Measurements from ENCODE around the gene SGCD. TPM values are rescaled to one million over a fixed set of nuclear protein-coding genes. Genes with fewer than 3 reads are reported as not detected.

SGCD gene
- total RNA-seq, 2 experiments from 2014 or later, result not detected

DNA sequence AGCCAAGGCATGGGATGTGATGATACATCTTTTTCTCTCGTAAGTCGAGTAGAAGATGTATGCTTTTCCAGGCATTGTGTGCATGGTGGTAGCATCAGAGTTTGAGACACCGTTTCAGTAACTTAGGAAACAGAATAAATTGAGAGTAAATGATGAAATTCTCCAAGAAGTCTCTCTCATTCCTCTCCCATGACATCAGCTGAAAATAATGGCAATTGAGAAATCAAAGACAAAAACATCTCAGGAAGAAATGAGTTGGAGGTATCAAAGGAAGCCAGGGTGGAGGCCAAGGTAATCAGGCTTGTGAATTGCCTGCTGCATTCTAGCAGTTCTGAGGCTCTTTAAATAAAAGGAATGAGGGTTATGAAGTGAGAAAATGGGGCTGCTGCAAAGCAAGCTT lies 53.9 kb downstream of the SGCD start:
- Histone ChIP-seq H3K9me3 (ENCODE audit: control insufficient read depth in 1 of 2, insufficient read depth in 1 of 2, low read length in 2 of 2) (no peaks in the 10 kb centered on the region), H3K27me3 (ENCODE audit: control insufficient read depth in 1 of 2, insufficient read depth in 2 of 2, low read length in 2 of 2) (no peaks in the 10 kb centered on the region), H3K27ac (ENCODE audit: low read depth in 1 of 2, low read length in 2 of 2) (no peak overlapping the region), H3K4me3 (ENCODE audit: low read length) (no peak overlapping the region), H3K4me1 (ENCODE audit: insufficient read depth, low read length) (no peaks in the 10 kb centered on the region), H3K36me3 (ENCODE audit: insufficient read depth, low read length) (no peaks in the 10 kb centered on the region)
- POLR2A ChIA-PET, result no interaction called here
- DNase-seq (no peak), ATAC-seq (ENCODE audit: poor library complexity) (no peak)
- CTCF ChIA-PET, result no interaction called here
- Mint-ChIP-seq H3K9me3 (no peaks in the 10 kb centered on the region), H3K27ac (no peak overlapping the region), H3K27me3 (peaks cover 10% of the 10 kb centered on the region), H3K36me3 (ENCODE audit: low read depth) (no peaks in the 10 kb centered on the region), H3K4me3 (no peak overlapping the region), H3K4me1 (ENCODE audit: low read depth) (no peaks in the 10 kb centered on the region)
- intact Hi-C loops (cut with DNase I, micrococcal nuclease), result no loop called here
- TF ChIP-seq, protein P1, sequence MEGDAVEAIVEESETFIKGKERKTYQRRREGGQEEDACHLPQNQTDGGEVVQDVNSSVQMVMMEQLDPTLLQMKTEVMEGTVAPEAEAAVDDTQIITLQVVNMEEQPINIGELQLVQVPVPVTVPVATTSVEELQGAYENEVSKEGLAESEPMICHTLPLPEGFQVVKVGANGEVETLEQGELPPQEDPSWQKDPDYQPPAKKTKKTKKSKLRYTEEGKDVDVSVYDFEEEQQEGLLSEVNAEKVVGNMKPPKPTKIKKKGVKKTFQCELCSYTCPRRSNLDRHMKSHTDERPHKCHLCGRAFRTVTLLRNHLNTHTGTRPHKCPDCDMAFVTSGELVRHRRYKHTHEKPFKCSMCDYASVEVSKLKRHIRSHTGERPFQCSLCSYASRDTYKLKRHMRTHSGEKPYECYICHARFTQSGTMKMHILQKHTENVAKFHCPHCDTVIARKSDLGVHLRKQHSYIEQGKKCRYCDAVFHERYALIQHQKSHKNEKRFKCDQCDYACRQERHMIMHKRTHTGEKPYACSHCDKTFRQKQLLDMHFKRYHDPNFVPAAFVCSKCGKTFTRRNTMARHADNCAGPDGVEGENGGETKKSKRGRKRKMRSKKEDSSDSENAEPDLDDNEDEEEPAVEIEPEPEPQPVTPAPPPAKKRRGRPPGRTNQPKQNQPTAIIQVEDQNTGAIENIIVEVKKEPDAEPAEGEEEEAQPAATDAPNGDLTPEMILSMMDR (IDR thresholded peaks at IDR 0.05), result no peak

DNA sequence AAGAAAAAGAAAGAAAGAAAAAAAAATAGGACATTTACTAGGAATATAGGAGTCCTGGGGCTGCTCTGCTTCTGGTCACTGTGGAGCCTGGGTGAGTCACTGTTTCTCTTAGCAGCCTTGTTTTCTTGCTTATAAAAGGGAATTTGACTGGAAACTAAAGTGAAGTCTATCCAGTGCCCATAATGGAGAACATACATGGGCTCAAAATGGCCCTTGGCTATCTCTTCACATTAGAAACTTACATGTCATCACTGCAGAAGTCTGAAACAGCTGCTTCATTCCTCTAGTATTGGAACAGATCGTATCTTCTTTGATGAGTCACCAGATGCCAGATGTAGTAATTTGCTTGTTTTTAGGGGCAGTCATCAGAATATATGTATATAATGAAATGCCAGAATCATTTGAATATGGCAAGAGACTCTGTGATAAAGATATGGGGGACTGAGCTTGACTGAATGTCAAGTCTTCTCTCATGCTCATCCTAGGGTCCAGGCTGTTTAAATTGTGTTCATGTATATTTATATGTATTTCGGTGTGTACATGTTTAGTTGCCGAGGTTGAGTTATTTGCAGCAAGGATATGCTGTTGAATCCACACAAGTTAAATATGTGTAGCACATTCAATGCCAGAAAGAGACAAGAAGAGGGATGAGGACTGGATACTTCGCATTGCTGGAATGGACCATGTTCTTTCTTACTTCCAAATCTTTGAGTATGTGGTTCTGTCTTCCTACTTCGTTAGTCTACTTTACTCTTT lies 56.7 kb downstream of the SGCD start:
- intact Hi-C loops (cut with DNase I, micrococcal nuclease), result no loop called here
- Histone ChIP-seq H3K9me3 (ENCODE audit: control insufficient read depth in 1 of 2, insufficient read depth in 1 of 2, low read length in 2 of 2) (no peaks in the 10 kb centered on the region), H3K27me3 (ENCODE audit: control insufficient read depth in 1 of 2, insufficient read depth in 2 of 2, low read length in 2 of 2) (no peaks in the 10 kb centered on the region), H3K36me3 (ENCODE audit: insufficient read depth, low read length) (no peaks in the 10 kb centered on the region), H3K4me1 (ENCODE audit: insufficient read depth, low read length) (no peaks in the 10 kb centered on the region), H3K27ac (ENCODE audit: low read depth in 1 of 2, low read length in 2 of 2) (no peak overlapping the region), H3K4me3 (ENCODE audit: low read length) (no peak overlapping the region)
- Mint-ChIP-seq H3K9me3 (no peaks in the 10 kb centered on the region), H3K27me3 (peaks cover 6% of the 10 kb centered on the region), H3K36me3 (ENCODE audit: low read depth) (no peaks in the 10 kb centered on the region), H3K4me1 (ENCODE audit: low read depth) (no peaks in the 10 kb centered on the region), H3K4me3 (no peak overlapping the region), H3K27ac (no peak overlapping the region)
- ATAC-seq (ENCODE audit: poor library complexity), result no peak
- CTCF ChIA-PET, result no interaction called here
- DNase-seq, result no peak
- POLR2A ChIA-PET, result no interaction called here
- TF ChIP-seq, protein P1 (IDR thresholded peaks at IDR 0.05), result no peak

DNA sequence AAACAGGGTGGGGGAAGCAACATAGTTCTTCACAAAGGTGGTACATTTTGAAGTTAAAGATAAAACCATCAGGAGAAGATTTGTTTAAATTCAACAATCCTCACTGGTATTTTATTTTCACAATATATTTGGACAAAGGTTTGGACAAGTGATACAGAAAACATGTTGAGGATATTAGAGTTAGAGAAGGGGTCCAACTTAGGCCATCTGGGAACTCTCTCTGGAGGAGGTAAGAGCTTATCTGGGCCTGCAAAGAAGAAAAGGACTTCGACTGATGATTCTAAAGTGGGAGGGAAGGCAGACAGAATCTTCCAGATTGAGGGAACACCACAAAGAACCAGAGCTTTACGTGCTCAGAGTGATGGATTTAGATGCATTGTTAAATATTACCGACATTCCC lies 58.5 kb downstream of the SGCD start:
- TF ChIP-seq, protein P1 (IDR thresholded peaks at IDR 0.05), result no peak
- Histone ChIP-seq H3K27me3 (ENCODE audit: control insufficient read depth in 1 of 2, insufficient read depth in 2 of 2, low read length in 2 of 2) (no peaks in the 10 kb centered on the region), H3K9me3 (ENCODE audit: control insufficient read depth in 1 of 2, insufficient read depth in 1 of 2, low read length in 2 of 2) (no peaks in the 10 kb centered on the region), H3K36me3 (ENCODE audit: insufficient read depth, low read length) (no peaks in the 10 kb centered on the region), H3K4me1 (ENCODE audit: insufficient read depth, low read length) (no peaks in the 10 kb centered on the region), H3K4me3 (ENCODE audit: low read length) (no peak overlapping the region), H3K27ac (ENCODE audit: low read depth in 1 of 2, low read length in 2 of 2) (no peak overlapping the region)
- ChIA-PET POLR2A (no interaction called here), CTCF (no interaction called here)
- Mint-ChIP-seq H3K4me1 (ENCODE audit: low read depth) (no peaks in the 10 kb centered on the region), H3K36me3 (ENCODE audit: low read depth) (no peaks in the 10 kb centered on the region), H3K27me3 (no peaks in the 10 kb centered on the region), H3K4me3 (no peak overlapping the region), H3K27ac (no peak overlapping the region), H3K9me3 (no peaks in the 10 kb centered on the region)
- no peak for ATAC-seq (ENCODE audit: poor library complexity)
- no peak for DNase-seq
- intact Hi-C loops (cut with DNase I, micrococcal nuclease), result no loop called here

Measured in CD4-positive, alpha-beta T cell (primary cell).